Epithelial cell of proximal tubule (primary cell): ENCODE data around the gene LIPT1. TPM values are rescaled to one million over a fixed set of nuclear protein-coding genes. Genes with fewer than 3 reads are reported as not detected.

Source experiments
- DNase-seq: peaks from one replicate; pipeline ENCODE4 v3.0.0-alpha.2; 2011; ENCODE audit warnings: low read depth
- H3K4me3 ChIP-seq: 2 replicates; pipeline ENCODE4 v1.5.1; 2011; ENCODE audit warnings: low read depth, mild to moderate bottlenecking, low read length
- CTCF ChIP-seq: conservative IDR thresholded peaks from 2 replicates; pipeline ENCODE4 v1.5.1; 2012; ENCODE audit warnings: low read depth, mild to moderate bottlenecking, low read length
- total RNA-seq: library from RNA; depleted of rRNA; stranded (reverse); fragments of >200 nt; gene quantifications from 2 replicates; pipeline ENCODE4 v1.2.3, GENCODE V29; 2015

LIPT1 gene
- total RNA-seq, 1 donor from 2014 or later, result 11.8 TPM

GRCh38 chr2:99153921-99154604 lies 704 bp upstream of the LIPT1 start:
- H3K4me3 ChIP-seq, result peak overlapping the region; percentile 74
- DNase-seq, result no peak
- no peak for TF ChIP-seq CTCF

- no peak for TF ChIP-seq CTCF
- no peak overlapping the region for H3K4me3 ChIP-seq
- DNase-seq, result no peak
These were observed 2.1 kb downstream of the LIPT1 start for GRCh38 chr2:99156891-99157290.

GRCh38 chr2:99158599-99158998 lies 3.8 kb downstream of the LIPT1 start:
- no peak for DNase-seq
- TF ChIP-seq CTCF, result no peak

GRCh38 chr2:99159594-99159993 lies 4.8 kb downstream of the LIPT1 start:
- TF ChIP-seq CTCF, result no peak
- H3K4me3 ChIP-seq, result no peak overlapping the region
- DNase-seq, result no peak

More at GRCh38 chr2:99158599-99158998, 3.8 kb downstream of the LIPT1 start:
- H3K4me3 ChIP-seq, result no peak overlapping the region

- DNase-seq, result no peak
- H3K4me3 ChIP-seq, result no peak overlapping the region
These were observed 11.5 kb downstream of the LIPT1 start for GRCh38 chr2:99166218-99166617.

GRCh38 chr2:99169534-99169933 lies 14.8 kb downstream of the LIPT1 start:
- H3K4me3 ChIP-seq, result no peak overlapping the region
- TF ChIP-seq CTCF, result no peak
- DNase-seq, result no peak

More at GRCh38 chr2:99166218-99166617, 11.5 kb downstream of the LIPT1 start:
- TF ChIP-seq CTCF, result no peak

GRCh38 chr2:99171377-99172140 lies 16.8 kb downstream of the LIPT1 start:
- TF ChIP-seq CTCF, result no peak
- DNase-seq, result no peak
- no peak overlapping the region for H3K4me3 ChIP-seq
